Endodermal cell (in vitro differentiated cells): Measurements from ENCODE around the gene LIPE. TPM values are rescaled to one million over a fixed set of nuclear protein-coding genes. Genes with fewer than 3 reads are reported as not detected.

Source experiments
- DNase-seq: peaks from one replicate; pipeline ENCODE4 v3.0.0-alpha.2; 2017
- H3K27ac ChIP-seq: 2 replicates; pipeline ENCODE4 v1.5.1; 2013; ENCODE audit warnings: mild to moderate bottlenecking, low read depth, low read length, moderate library complexity
- H3K27me3 ChIP-seq: 2 replicates; pipeline ENCODE4 v1.6.1; 2013; ENCODE audit warnings: mild to moderate bottlenecking, low read length, moderate library complexity; ENCODE audit not compliant: insufficient read depth, control insufficient read depth, poor library complexity, severe bottlenecking
- H3K36me3 ChIP-seq: 2 replicates; pipeline ENCODE4 v1.7.0; 2013; ENCODE audit warnings: mild to moderate bottlenecking, low read length, moderate library complexity; ENCODE audit not compliant: control insufficient read depth, insufficient read depth
- H3K4me1 ChIP-seq: one replicate; pipeline ENCODE4 v1.7.0; 2013; ENCODE audit warnings: low read length; ENCODE audit not compliant: control insufficient read depth, insufficient read depth
- H3K4me3 ChIP-seq: 2 replicates; pipeline ENCODE4 v1.5.1; 2013; ENCODE audit warnings: mild to moderate bottlenecking, low read length, moderate library complexity
- H3K9ac ChIP-seq: 2 replicates; pipeline ENCODE4 v1.6.1; 2013; ENCODE audit warnings: mild to moderate bottlenecking, low read length, moderate library complexity; ENCODE audit not compliant: poor library complexity, severe bottlenecking; ENCODE audit errors: extremely low read depth
- H3K9me3 ChIP-seq: 2 replicates; pipeline ENCODE4 v1.6.1; 2013; ENCODE audit warnings: mild to moderate bottlenecking, low read length, moderate library complexity; ENCODE audit not compliant: control insufficient read depth
- H3K27ac Mint-ChIP-seq: 2 replicates; pipeline ENCODE4 v1.8.0; 2020; ENCODE audit warnings: mixed read lengths
- H3K27me3 Mint-ChIP-seq: 2 replicates; pipeline ENCODE4 v1.8.0; 2021; ENCODE audit warnings: mild to moderate bottlenecking, mixed read lengths; ENCODE audit not compliant: insufficient read depth
- H3K36me3 Mint-ChIP-seq: 2 replicates; pipeline ENCODE4 v1.8.0; 2020; ENCODE audit warnings: low read depth, mixed read lengths
- H3K4me1 Mint-ChIP-seq: 2 replicates; pipeline ENCODE4 v1.8.0; 2020; ENCODE audit warnings: mixed read lengths
- H3K4me3 Mint-ChIP-seq: 2 replicates; pipeline ENCODE4 v1.8.0; 2020; ENCODE audit warnings: mild to moderate bottlenecking, moderate library complexity, mixed read lengths
- H3K9me3 Mint-ChIP-seq: 2 replicates; pipeline ENCODE4 v1.8.0; 2020; ENCODE audit warnings: mild to moderate bottlenecking, mixed read lengths
- WGBS, 2 experiments: methylation state at CpG; one replicate each; pipeline versions ENCODE4 v1.1.5 to v1.1.7; 2013; ENCODE audit warnings: missing lambda C conversion rate in 2 of 2, mixed read lengths in 1 of 2; ENCODE audit not compliant: insufficient coverage in 1 of 2, insufficient read length in 1 of 2; 5-methylcytosine and 5-hydroxymethylcytosine counted together
- total RNA-seq, 2 donors: library from RNA; stranded (reverse); fragmentation: NEBNext Ultra II Directional in 1 of 2; extraction: Animal tissue kit (Norgen Biotek cat#: 25700) in 1 of 2; gene quantifications; 2 replicates in 1 of 2; 3 replicates in 1 of 2; pipeline ENCODE4 v1.2.1, GENCODE V29; 2021
- TF ChIP-seq, protein P1 (sequence below): fragments of 200-600 bp; sonication (generic); conservative IDR thresholded peaks from 2 replicates; pipeline ENCODE4 v1.5.0; 2021; ENCODE audit warnings: antibody characterized with exemption, mild to moderate bottlenecking

LIPE gene
- total RNA-seq, 2 donors from 2014 or later: 5.9 to 8.1 TPM

DNA sequence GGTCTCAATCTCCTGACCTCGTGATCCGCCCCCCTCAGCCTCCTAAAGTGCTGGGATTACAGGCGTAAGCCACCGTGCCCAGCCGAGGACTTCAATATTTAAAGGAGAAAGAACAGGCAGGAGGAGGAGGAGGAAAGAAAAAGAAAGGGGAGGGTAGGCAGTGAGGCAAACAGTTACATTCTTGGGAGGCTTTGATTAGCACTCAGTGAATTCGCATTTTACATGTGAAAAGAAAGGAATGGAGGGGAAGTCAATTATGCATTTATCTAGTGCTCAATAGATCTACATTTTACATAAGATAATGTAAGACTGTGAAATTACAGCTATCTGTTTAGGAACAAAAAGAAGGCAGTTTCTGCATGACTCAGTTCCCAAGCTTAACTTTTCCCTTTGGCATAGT lies 46.5 kb upstream of the LIPE start:
- H3K27ac Mint-ChIP-seq: peak overlapping the region; percentile 79
- Histone ChIP-seq H3K4me3 (peak overlapping the region; percentile 22), H3K27ac (no peak overlapping the region)

GRCh38 chr19:42472402-42473147 lies 45.4 kb upstream of the LIPE start:
- H3K9me3 Mint-ChIP-seq: no peaks in the 10 kb centered on the region
- Histone ChIP-seq H3K36me3 (no peaks in the 10 kb centered on the region), H3K4me3 (no peak overlapping the region), H3K27ac (no peak overlapping the region), H3K9ac (no peak overlapping the region), H3K4me1 (peaks cover 8% of the 10 kb centered on the region), H3K27me3 (no peaks in the 10 kb centered on the region), H3K9me3 (no peaks in the 10 kb centered on the region)
- TF ChIP-seq, protein P1, sequence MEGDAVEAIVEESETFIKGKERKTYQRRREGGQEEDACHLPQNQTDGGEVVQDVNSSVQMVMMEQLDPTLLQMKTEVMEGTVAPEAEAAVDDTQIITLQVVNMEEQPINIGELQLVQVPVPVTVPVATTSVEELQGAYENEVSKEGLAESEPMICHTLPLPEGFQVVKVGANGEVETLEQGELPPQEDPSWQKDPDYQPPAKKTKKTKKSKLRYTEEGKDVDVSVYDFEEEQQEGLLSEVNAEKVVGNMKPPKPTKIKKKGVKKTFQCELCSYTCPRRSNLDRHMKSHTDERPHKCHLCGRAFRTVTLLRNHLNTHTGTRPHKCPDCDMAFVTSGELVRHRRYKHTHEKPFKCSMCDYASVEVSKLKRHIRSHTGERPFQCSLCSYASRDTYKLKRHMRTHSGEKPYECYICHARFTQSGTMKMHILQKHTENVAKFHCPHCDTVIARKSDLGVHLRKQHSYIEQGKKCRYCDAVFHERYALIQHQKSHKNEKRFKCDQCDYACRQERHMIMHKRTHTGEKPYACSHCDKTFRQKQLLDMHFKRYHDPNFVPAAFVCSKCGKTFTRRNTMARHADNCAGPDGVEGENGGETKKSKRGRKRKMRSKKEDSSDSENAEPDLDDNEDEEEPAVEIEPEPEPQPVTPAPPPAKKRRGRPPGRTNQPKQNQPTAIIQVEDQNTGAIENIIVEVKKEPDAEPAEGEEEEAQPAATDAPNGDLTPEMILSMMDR: no peak
- peaks cover 38% of the 10 kb centered on the region for H3K4me1 Mint-ChIP-seq
- H3K36me3 Mint-ChIP-seq: no peaks in the 10 kb centered on the region
- no peaks in the 10 kb centered on the region for H3K27me3 Mint-ChIP-seq
- no peak overlapping the region for H3K27ac Mint-ChIP-seq
- H3K4me3 Mint-ChIP-seq: no peak overlapping the region
- WGBS, 2 experiments: 91 to 95% methylated on average over 5 to 7 of the region's 7 CpGs
- DNase-seq: no peak

More for the DNA sequence above, 46.5 kb upstream of the LIPE start:
- H3K27me3 ChIP-seq: no peaks in the 10 kb centered on the region
- Mint-ChIP-seq H3K4me3 (no peak overlapping the region), H3K9me3 (no peaks in the 10 kb centered on the region), H3K27me3 (no peaks in the 10 kb centered on the region), H3K4me1 (peaks cover 38% of the 10 kb centered on the region), H3K36me3 (no peaks in the 10 kb centered on the region)
- TF ChIP-seq, protein P1: no peak
- WGBS, 2 experiments: 0 to 17% methylated on average over 2 to 6 of the region's 6 CpGs
- H3K9ac ChIP-seq: no peak overlapping the region
- DNase-seq: peak; percentile 72
- H3K4me1 ChIP-seq: peaks cover 8% of the 10 kb centered on the region
- no peaks in the 10 kb centered on the region for H3K36me3 ChIP-seq
- no peaks in the 10 kb centered on the region for H3K9me3 ChIP-seq

DNA sequence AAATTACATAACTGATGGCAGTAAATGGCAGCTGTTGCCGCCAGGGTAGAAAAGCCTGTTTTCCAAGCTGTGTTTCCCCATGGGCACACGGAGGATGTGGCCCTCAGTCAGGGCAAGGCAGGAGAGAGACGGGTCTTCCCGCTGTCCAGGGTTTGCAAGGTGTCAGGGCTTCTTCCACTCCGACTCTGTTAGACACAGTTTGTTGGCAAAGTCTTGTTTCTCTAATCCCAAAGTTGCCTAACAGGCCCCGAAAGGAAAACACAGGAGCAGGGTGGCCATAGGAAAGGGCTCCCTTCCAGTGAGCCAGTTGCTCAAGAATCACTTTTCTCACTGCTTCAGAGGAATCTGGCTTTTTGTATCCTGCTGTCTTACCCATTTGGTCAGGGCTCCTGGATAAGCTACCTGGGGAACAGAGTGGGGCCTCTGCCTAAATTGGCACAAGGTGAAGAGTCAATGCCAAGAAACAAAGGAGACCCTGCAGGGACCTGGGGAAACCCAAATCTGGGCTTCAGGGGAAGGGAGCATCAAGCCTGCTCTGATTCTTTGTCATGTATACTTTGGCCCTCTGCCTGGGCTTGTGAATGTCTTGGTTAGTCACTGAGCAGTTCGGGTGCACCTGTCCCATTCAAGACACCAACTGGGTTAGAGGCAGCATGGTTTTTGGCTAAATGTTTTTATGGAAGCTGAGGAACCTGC lies 44.5 kb upstream of the LIPE start:
- no peaks in the 10 kb centered on the region for H3K9me3 Mint-ChIP-seq
- Histone ChIP-seq H3K9ac (no peak overlapping the region), H3K9me3 (no peaks in the 10 kb centered on the region), H3K4me3 (no peak overlapping the region), H3K27me3 (no peaks in the 10 kb centered on the region), H3K27ac (no peak overlapping the region), H3K4me1 (peaks cover 10% of the 10 kb centered on the region), H3K36me3 (no peaks in the 10 kb centered on the region)
- H3K4me1 Mint-ChIP-seq: peaks cover 45% of the 10 kb centered on the region
- no peaks in the 10 kb centered on the region for H3K36me3 Mint-ChIP-seq
- no peaks in the 10 kb centered on the region for H3K27me3 Mint-ChIP-seq
- peak; percentile 58 for DNase-seq
- H3K4me3 Mint-ChIP-seq: no peak overlapping the region
- WGBS, 2 experiments: 87 to 89% methylated on average over 7 of the region's 7 CpGs
- H3K27ac Mint-ChIP-seq: no peak overlapping the region
- TF ChIP-seq, protein P1: no peak
